Trophoblast cell (in vitro differentiated cells and primary cell): ENCODE results near the gene MSGN1. TPM values are rescaled to one million over a fixed set of nuclear protein-coding genes. Genes with fewer than 3 reads are reported as not detected.

Experiments
- DNase-seq, 2 donors: peaks; one replicate each; pipeline ENCODE4 v3.0.0-alpha.2; 2016
- H2AFZ ChIP-seq: 2 replicates; pipeline ENCODE4 v1.6.1; 2013; ENCODE audit warnings: low read length, moderate library complexity, mild to moderate bottlenecking; ENCODE audit not compliant: insufficient read depth, poor library complexity
- H2AK5ac ChIP-seq: 2 replicates; pipeline ENCODE4 v1.6.1; 2013; ENCODE audit warnings: mild to moderate bottlenecking, low read length
- H2BK120ac ChIP-seq: 2 replicates; pipeline ENCODE4 v1.6.1; 2013; ENCODE audit warnings: low read length, mild to moderate bottlenecking, moderate library complexity; ENCODE audit not compliant: insufficient read depth, poor library complexity
- H2BK12ac ChIP-seq: 2 replicates; pipeline ENCODE4 v1.6.1; 2013; ENCODE audit warnings: mild to moderate bottlenecking, low read length, moderate library complexity
- H2BK5ac ChIP-seq: 2 replicates; pipeline ENCODE4 v1.6.1; 2013; ENCODE audit warnings: low read length, low read depth, moderate library complexity, mild to moderate bottlenecking; ENCODE audit not compliant: poor library complexity
- H3K14ac ChIP-seq: 2 replicates; pipeline ENCODE4 v1.6.1; 2013; ENCODE audit warnings: mild to moderate bottlenecking, low read length
- H3K18ac ChIP-seq: 2 replicates; pipeline ENCODE4 v1.6.1; 2013; ENCODE audit warnings: mild to moderate bottlenecking, low read length
- H3K23ac ChIP-seq: 2 replicates; pipeline ENCODE4 v1.6.1; 2013; ENCODE audit warnings: low read length
- H3K27ac ChIP-seq: 2 replicates; pipeline ENCODE4 v1.5.1; 2013; ENCODE audit warnings: low read depth, mild to moderate bottlenecking, inconsistent platforms, low read length, moderate library complexity
- H3K27me3 ChIP-seq: 2 replicates; pipeline ENCODE4 v1.6.1; 2013; ENCODE audit warnings: inconsistent platforms, mild to moderate bottlenecking, low read length, moderate library complexity; ENCODE audit not compliant: insufficient read depth
- H3K36me3 ChIP-seq, 2 experiments: 1 replicate in 1 of 2; 2 replicates in 1 of 2; pipeline ENCODE4 v1.6.1; 2013; ENCODE audit warnings: low read length in 2 of 2, mild to moderate bottlenecking in 2 of 2, moderate library complexity in 1 of 2; ENCODE audit not compliant: insufficient read depth in 2 of 2, control insufficient read depth in 1 of 2
- H3K4ac ChIP-seq: 2 replicates; pipeline ENCODE4 v1.6.1; 2013; ENCODE audit warnings: low read depth, mild to moderate bottlenecking, low read length, moderate library complexity
- H3K4me1 ChIP-seq, 2 experiments: 1 replicate in 1 of 2; 2 replicates in 1 of 2; pipeline ENCODE4 v1.6.1; 2013; ENCODE audit warnings: low read length in 2 of 2, mild to moderate bottlenecking in 2 of 2, moderate library complexity in 1 of 2; ENCODE audit not compliant: insufficient read depth in 2 of 2, control insufficient read depth in 1 of 2
- H3K4me2 ChIP-seq: 2 replicates; pipeline ENCODE4 v1.6.1; 2013; ENCODE audit warnings: inconsistent platforms, mild to moderate bottlenecking, low read length, moderate library complexity
- H3K4me3 ChIP-seq: 2 replicates; pipeline ENCODE4 v1.5.1; 2013; ENCODE audit warnings: mild to moderate bottlenecking, low read depth, low read length, inconsistent platforms
- H3K79me1 ChIP-seq: one replicate; pipeline ENCODE4 v1.6.1; 2013; ENCODE audit warnings: low read length
- H3K79me2 ChIP-seq: 2 replicates; pipeline ENCODE4 v1.6.1; 2013; ENCODE audit warnings: low read length, mild to moderate bottlenecking; ENCODE audit not compliant: control insufficient read depth, insufficient read depth, poor library complexity
- H3K9ac ChIP-seq: 2 replicates; pipeline ENCODE4 v1.6.1; 2013; ENCODE audit warnings: mild to moderate bottlenecking, low read length
- H3K9me3 ChIP-seq: 2 replicates; pipeline ENCODE4 v1.6.1; 2013; ENCODE audit warnings: low read depth, mild to moderate bottlenecking, control low read depth, inconsistent platforms, low read length; ENCODE audit not compliant: insufficient read depth
- H4K12ac ChIP-seq: 2 replicates; pipeline ENCODE4 v1.6.1; 2013; ENCODE audit warnings: low read depth, mild to moderate bottlenecking, low read length, moderate library complexity
- H4K8ac ChIP-seq: 2 replicates; pipeline ENCODE4 v1.6.1; 2013; ENCODE audit warnings: low read depth, mild to moderate bottlenecking, low read length, moderate library complexity
- H4K91ac ChIP-seq: one replicate; pipeline ENCODE4 v1.6.1; 2013; ENCODE audit warnings: low read depth, mild to moderate bottlenecking, low read length, moderate library complexity
- WGBS: extraction: QIAGEN DNeasy Blood & Tissue Kit; methylation state at CpG from one replicate; pipeline ENCODE4 v1.1.7; 2013; ENCODE audit warnings: missing lambda C conversion rate; ENCODE audit not compliant: insufficient read length, insufficient coverage; ENCODE audit errors: extremely low coverage; 5-methylcytosine and 5-hydroxymethylcytosine counted together
- polyA plus RNA-seq: library from polyadenylated mRNA; stranded (reverse); fragments of 200-250 nt; gene quantifications from 2 replicates; pipeline ENCODE4 v1.2.3, GENCODE V29; 2013

Gene MSGN1, protein sequence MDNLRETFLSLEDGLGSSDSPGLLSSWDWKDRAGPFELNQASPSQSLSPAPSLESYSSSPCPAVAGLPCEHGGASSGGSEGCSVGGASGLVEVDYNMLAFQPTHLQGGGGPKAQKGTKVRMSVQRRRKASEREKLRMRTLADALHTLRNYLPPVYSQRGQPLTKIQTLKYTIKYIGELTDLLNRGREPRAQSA
- polyA plus RNA-seq, result not detected in 2 replicates

- Histone ChIP-seq H3K4me2 (no peak within 1 kb of the TSS), H3K4me1 (no peaks in the 10 kb centered on the region), H3K9ac (no peak within 1 kb of the TSS), H3K36me3 (no peaks in the 10 kb centered on the region), H3K79me2 (no peaks in the 10 kb centered on the region), H3K23ac (no peak within 1 kb of the TSS), H3K79me1 (peaks cover 2% of the 10 kb centered on the region), H4K12ac (peak within 1 kb of the TSS; percentile 70), H3K14ac (peak within 1 kb of the TSS; percentile 63), H4K91ac (peak within 1 kb of the TSS; percentile 81), H2AK5ac (no peak within 1 kb of the TSS), H3K4ac (no peak within 1 kb of the TSS), H4K8ac (peak within 1 kb of the TSS; percentile 68), H3K4me3 (no peak within 1 kb of the TSS), H2BK12ac (no peak within 1 kb of the TSS), H2BK5ac (peak within 1 kb of the TSS; percentile 22), H2AFZ (no peak within 1 kb of the TSS), H3K27ac (no peak within 1 kb of the TSS), H2BK120ac (peak within 1 kb of the TSS; percentile 35), H3K9me3 (no peaks in the 10 kb centered on the region), H3K27me3 (no peaks in the 10 kb centered on the region), H3K18ac (no peak within 1 kb of the TSS)
- no peak for DNase-seq
- WGBS, result no CpG with 5 or more reads among the region's 26 CpGs
These were observed at the start of gene MSGN1 for GRCh38 chr2:17816396-17817245. Gene MSGN1, plus strand, starts transcription at chr2:17816460. Its CDS starts 59 bp downstream, at chr2:17816519.

DNA sequence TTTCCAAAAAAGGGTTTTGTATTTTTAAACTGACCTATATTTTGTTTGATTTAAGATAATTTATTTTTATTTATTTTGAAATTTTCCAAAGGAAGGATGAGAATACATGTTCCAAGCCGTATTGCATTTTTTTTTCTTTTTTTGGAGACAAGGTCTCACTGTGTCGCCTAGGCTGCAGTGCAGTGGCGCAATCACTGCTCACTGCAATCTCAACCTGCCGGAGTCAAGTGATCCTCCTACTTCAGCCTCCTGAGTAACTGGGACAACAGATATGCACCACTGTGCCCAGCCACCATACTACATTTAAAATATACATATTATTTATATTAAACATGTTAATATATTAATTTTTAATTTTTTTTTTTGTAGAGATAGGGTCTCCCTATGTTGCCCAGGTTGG, 47.4 kb upstream of the MSGN1 start:
- H2AK5ac ChIP-seq, result no peak overlapping the region
- DNase-seq, result no peak
- no peak overlapping the region for H3K9ac ChIP-seq
- no peak overlapping the region for H4K91ac ChIP-seq
- H2BK5ac ChIP-seq, result no peak overlapping the region
- no peaks in the 10 kb centered on the region for H3K79me2 ChIP-seq
- H2AFZ ChIP-seq, result no peak overlapping the region
- no peak overlapping the region for H4K12ac ChIP-seq
- H3K23ac ChIP-seq, result no peak overlapping the region
- H3K79me1 ChIP-seq, result no peaks in the 10 kb centered on the region
- H3K4me3 ChIP-seq, result no peak overlapping the region
- H3K9me3 ChIP-seq, result no peaks in the 10 kb centered on the region
- no peak overlapping the region for H3K27ac ChIP-seq
- no peaks in the 10 kb centered on the region for H3K27me3 ChIP-seq
- no CpG with 5 or more reads among the region's 4 CpGs for WGBS
- no peak overlapping the region for H3K18ac ChIP-seq
- no peak overlapping the region for H3K4ac ChIP-seq
- no peak overlapping the region for H2BK120ac ChIP-seq
- H3K36me3 ChIP-seq, result peaks cover 2 to 3% of the 10 kb centered on the region in 2 experiments
- H3K4me2 ChIP-seq, result no peak overlapping the region
- H3K14ac ChIP-seq, result no peak overlapping the region
- no peaks in the 10 kb centered on the region for H3K4me1 ChIP-seq
- no peak overlapping the region for H2BK12ac ChIP-seq
- H4K8ac ChIP-seq, result no peak overlapping the region

- Histone ChIP-seq H3K4me3 (no peak overlapping the region), H3K4me2 (no peak overlapping the region), H2BK5ac (no peak overlapping the region), H4K8ac (no peak overlapping the region), H2AFZ (no peak overlapping the region), H3K36me3 (peaks cover 7 to 8% of the 10 kb centered on the region in 2 experiments), H3K79me1 (no peaks in the 10 kb centered on the region), H3K9me3 (no peaks in the 10 kb centered on the region), H4K12ac (no peak overlapping the region), H3K27me3 (no peaks in the 10 kb centered on the region), H3K4me1 (no peaks in the 10 kb centered on the region), H2AK5ac (no peak overlapping the region), H3K14ac (no peak overlapping the region), H3K9ac (no peak overlapping the region), H3K23ac (no peak overlapping the region), H3K79me2 (no peaks in the 10 kb centered on the region), H2BK12ac (no peak overlapping the region), H3K4ac (no peak overlapping the region), H2BK120ac (no peak overlapping the region), H3K18ac (no peak overlapping the region), H3K27ac (no peak overlapping the region), H4K91ac (no peak overlapping the region)
- no CpG with 5 or more reads among the region's 2 CpGs for WGBS
- no peak for DNase-seq
These were observed 44.3 kb upstream of the MSGN1 start for GRCh38 chr2:17771956-17772355.

DNA sequence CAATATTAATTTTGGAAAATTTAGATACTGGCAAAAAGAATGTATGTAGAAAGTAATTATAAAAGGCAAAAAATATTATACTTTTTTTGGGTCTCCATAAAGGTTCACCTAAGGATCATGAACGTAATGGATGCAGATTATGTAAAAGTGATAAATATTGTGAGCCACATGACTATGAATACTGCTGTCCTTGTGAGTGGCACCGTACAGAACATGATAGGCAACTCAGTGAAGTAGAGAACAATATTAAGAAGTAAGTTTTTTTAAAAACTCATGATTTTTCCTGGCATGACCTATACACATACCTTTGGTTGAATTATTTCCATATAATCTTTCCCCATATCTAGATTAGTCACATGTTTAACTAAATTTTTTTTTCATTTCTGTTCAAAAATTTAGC, 43.7 kb upstream of the MSGN1 start:
- no peaks in the 10 kb centered on the region for H3K79me1 ChIP-seq
- no peak overlapping the region for H2BK5ac ChIP-seq
- no peak overlapping the region for H3K23ac ChIP-seq
- H3K4me1 ChIP-seq, result no peaks in the 10 kb centered on the region
- H3K4me2 ChIP-seq, result no peak overlapping the region
- no peak for DNase-seq
- no peak overlapping the region for H3K18ac ChIP-seq
- no peak overlapping the region for H2BK12ac ChIP-seq
- no peak overlapping the region for H4K8ac ChIP-seq
- no peak overlapping the region for H3K4ac ChIP-seq
- no peak overlapping the region for H4K12ac ChIP-seq
- no peaks in the 10 kb centered on the region for H3K79me2 ChIP-seq
- no peak overlapping the region for H2AFZ ChIP-seq
- H3K14ac ChIP-seq, result no peak overlapping the region
- H3K36me3 ChIP-seq, result peaks cover 7 to 8% of the 10 kb centered on the region in 2 experiments
- WGBS, result no CpG with 5 or more reads among the region's 2 CpGs
- no peak overlapping the region for H2BK120ac ChIP-seq
- H2AK5ac ChIP-seq, result no peak overlapping the region
- no peak overlapping the region for H4K91ac ChIP-seq
- H3K4me3 ChIP-seq, result no peak overlapping the region
- no peaks in the 10 kb centered on the region for H3K27me3 ChIP-seq
- H3K27ac ChIP-seq, result no peak overlapping the region
- no peaks in the 10 kb centered on the region for H3K9me3 ChIP-seq
- no peak overlapping the region for H3K9ac ChIP-seq
